PC-9 (cell line): ENCODE data around the gene CPLANE1. TPM values are rescaled to one million over a fixed set of nuclear protein-coding genes. Genes with fewer than 3 reads are reported as not detected.

Experiments
- BruUV-seq: library from RNA; stranded (reverse); fragments of 400-500 nt; replicated peaks from 2 replicates; lab custom pipeline; 2021; lab: Mats Ljungman, UMichigan
- CTCF ChIA-PET: fragments of 300-600 bp; sonication (Branson Sonifier 250); formaldehyde crosslinking; loops from one replicate; lab custom pipeline; 2022; ENCODE audit warnings: antibody characterized with exemption; lab: Charles Lee
- POLR2A ChIA-PET: fragments of 300-600 bp; sonication (Branson Sonifier 250); formaldehyde crosslinking; loops from one replicate; lab custom pipeline; 2022; ENCODE audit warnings: antibody characterized with exemption; ENCODE audit not compliant: unreplicated experiment; lab: Charles Lee
- DNase-seq, 2 experiments: peaks; one replicate each; pipeline versions ENCODE4 v3.0.0 to v3.0.0-alpha.2; 2015 to 2022; ENCODE audit warnings: mixed read lengths in 1 of 2
- H2AFZ ChIP-seq: fragments of 200-600 bp; sonication (generic); 2 replicates; pipeline ENCODE4 v1.8.1; 2017; ENCODE audit warnings: antibody characterized with exemption
- H3F3A ChIP-seq: fragments of 200-600 bp; sonication (generic); 2 replicates; pipeline ENCODE4 v1.8.1; 2017; ENCODE audit warnings: antibody characterized with exemption, mild to moderate bottlenecking, low read depth; ENCODE audit not compliant: insufficient read depth
- H3K27ac ChIP-seq: fragments of 200-600 bp; sonication (generic); 2 replicates; pipeline ENCODE4 v1.6.1; 2016; ENCODE audit warnings: mixed run types
- H3K27me3 ChIP-seq: fragments of 200-600 bp; sonication (generic); 2 replicates; pipeline ENCODE4 v1.6.1; 2016; ENCODE audit warnings: low read depth, mixed run types; ENCODE audit not compliant: insufficient read depth
- H3K36me3 ChIP-seq: fragments of 200-600 bp; sonication (generic); 2 replicates; pipeline ENCODE4 v1.6.1; 2016; ENCODE audit warnings: low read depth, mixed run types
- H3K4me1 ChIP-seq: fragments of 200-600 bp; sonication (generic); replicated peaks from 2 replicates; pipeline ENCODE4 v1.6.1; 2016; ENCODE audit warnings: mixed run types; ENCODE audit not compliant: insufficient read depth
- H3K4me2 ChIP-seq: fragments of 200-600 bp; sonication (generic); 2 replicates; pipeline ENCODE4 v1.6.1; 2017; ENCODE audit warnings: mixed run types
- H3K4me3 ChIP-seq: fragments of 200-600 bp; sonication (generic); 2 replicates; pipeline ENCODE4 v1.6.1; 2016; ENCODE audit warnings: mixed run types
- H3K79me2 ChIP-seq: fragments of 200-600 bp; sonication (generic); 2 replicates; pipeline ENCODE4 v1.6.1; 2017; ENCODE audit warnings: low read depth, mixed run types
- H3K9me2 ChIP-seq: fragments of 200-600 bp; sonication (generic); 2 replicates; pipeline ENCODE4 v1.8.1; 2017; ENCODE audit warnings: mild to moderate bottlenecking; ENCODE audit not compliant: insufficient read depth
- H3K9me3 ChIP-seq: fragments of 200-600 bp; sonication (generic); 2 replicates; pipeline ENCODE4 v1.8.1; 2016; ENCODE audit warnings: low read depth; ENCODE audit not compliant: insufficient read depth
- H4K20me1 ChIP-seq: fragments of 200-600 bp; sonication (generic); 2 replicates; pipeline ENCODE4 v1.8.1; 2017; ENCODE audit not compliant: insufficient read depth
- EZH2 ChIP-seq: fragments of 200-600 bp; sonication (generic); IDR thresholded peaks from 2 replicates; pipeline ENCODE4 v1.8.0; 2017; ENCODE audit warnings: antibody characterized with exemption, low read depth
- intact Hi-C: fragments of 100-400 bp; cut with micrococcal nuclease; formaldehyde crosslinking; loops from one replicate; pipeline ENCODE4 v1.10.0; 2022; ENCODE audit not compliant: unreplicated experiment
- total RNA-seq: library from RNA; stranded (reverse); gene quantifications from 2 replicates; pipeline ENCODE4 v1.2.3, GENCODE V29; 2021
- TF ChIP-seq, protein P1 (sequence below): fragments of 200-600 bp; sonication (generic); conservative IDR thresholded peaks from 2 replicates; pipeline ENCODE4 v1.6.1; 2017; ENCODE audit warnings: mixed run types, antibody characterized with exemption, mild to moderate bottlenecking, moderate library complexity

CPLANE1 gene
- total RNA-seq, 1 experiment from 2014 or later, result 45.5 TPM

DNA sequence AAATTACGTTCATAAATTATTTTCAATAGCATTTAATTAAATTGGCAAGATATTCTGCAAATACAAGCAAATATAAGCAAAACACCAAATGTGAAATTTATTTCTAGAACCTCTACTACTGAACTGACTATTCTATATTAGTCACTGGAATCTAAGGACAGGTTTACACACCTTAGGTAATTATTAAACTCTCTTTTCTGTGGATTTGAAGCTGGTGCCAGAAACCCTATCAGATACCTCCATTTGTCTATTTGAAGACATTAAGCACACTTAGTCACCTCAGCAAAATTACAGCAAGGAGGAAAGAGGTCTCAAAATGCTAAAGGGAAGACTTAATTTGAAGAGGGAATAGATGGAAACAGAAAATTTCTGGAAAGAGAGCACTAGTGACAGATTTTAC is 83.4 kb downstream of the CPLANE1 start:
- Histone ChIP-seq H3K27me3 (no peaks in the 10 kb centered on the region), H2AFZ (no peak overlapping the region), H3K36me3 (no peaks in the 10 kb centered on the region), H3F3A (no peaks in the 10 kb centered on the region), H3K9me2 (no peaks in the 10 kb centered on the region), H3K4me2 (no peak overlapping the region), H3K9me3 (no peaks in the 10 kb centered on the region), H4K20me1 (no peaks in the 10 kb centered on the region), H3K79me2 (no peaks in the 10 kb centered on the region), H3K4me1 (no peaks in the 10 kb centered on the region), H3K4me3 (no peak overlapping the region), H3K27ac (no peak overlapping the region)
- TF ChIP-seq, protein P1, sequence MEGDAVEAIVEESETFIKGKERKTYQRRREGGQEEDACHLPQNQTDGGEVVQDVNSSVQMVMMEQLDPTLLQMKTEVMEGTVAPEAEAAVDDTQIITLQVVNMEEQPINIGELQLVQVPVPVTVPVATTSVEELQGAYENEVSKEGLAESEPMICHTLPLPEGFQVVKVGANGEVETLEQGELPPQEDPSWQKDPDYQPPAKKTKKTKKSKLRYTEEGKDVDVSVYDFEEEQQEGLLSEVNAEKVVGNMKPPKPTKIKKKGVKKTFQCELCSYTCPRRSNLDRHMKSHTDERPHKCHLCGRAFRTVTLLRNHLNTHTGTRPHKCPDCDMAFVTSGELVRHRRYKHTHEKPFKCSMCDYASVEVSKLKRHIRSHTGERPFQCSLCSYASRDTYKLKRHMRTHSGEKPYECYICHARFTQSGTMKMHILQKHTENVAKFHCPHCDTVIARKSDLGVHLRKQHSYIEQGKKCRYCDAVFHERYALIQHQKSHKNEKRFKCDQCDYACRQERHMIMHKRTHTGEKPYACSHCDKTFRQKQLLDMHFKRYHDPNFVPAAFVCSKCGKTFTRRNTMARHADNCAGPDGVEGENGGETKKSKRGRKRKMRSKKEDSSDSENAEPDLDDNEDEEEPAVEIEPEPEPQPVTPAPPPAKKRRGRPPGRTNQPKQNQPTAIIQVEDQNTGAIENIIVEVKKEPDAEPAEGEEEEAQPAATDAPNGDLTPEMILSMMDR, result no peak
- TF ChIP-seq EZH2, result no peak
- no TSS peak for BruUV-seq
- ChIA-PET CTCF (no interaction called here), POLR2A (no interaction called here)
- intact Hi-C loops, result no loop called here
- no peak for DNase-seq

DNA sequence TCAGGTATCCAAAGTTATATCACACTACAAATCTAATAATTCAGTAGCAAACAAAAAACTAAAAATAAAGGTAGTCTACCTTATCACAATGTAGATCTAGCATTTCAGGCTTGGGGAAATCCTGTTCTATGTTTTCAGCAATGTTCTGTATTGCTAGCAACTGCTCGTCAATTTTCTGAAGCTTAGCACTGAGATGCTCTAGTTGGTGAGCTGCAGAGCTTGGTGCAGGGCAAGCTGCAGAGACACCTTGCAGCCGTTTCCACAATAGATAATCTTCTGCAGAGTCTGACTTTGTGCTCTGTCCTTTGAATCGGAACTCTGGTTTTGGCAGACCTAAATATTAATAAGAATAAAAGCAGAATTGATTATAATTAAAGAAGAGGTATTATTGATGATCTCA is 95.5 kb downstream of the CPLANE1 start:
- Histone ChIP-seq H3K4me2 (no peak overlapping the region), H3K27ac (no peak overlapping the region), H3K9me3 (no peaks in the 10 kb centered on the region), H3K4me3 (no peak overlapping the region), H3K79me2 (no peaks in the 10 kb centered on the region), H3K9me2 (no peaks in the 10 kb centered on the region), H3K36me3 (no peaks in the 10 kb centered on the region), H2AFZ (no peak overlapping the region), H3K4me1 (no peaks in the 10 kb centered on the region), H3K27me3 (no peaks in the 10 kb centered on the region), H4K20me1 (no peaks in the 10 kb centered on the region), H3F3A (no peaks in the 10 kb centered on the region)
- ChIA-PET POLR2A (interaction anchor here (0.6 kb wide), 1 partner anchor 1074 kb away, joined by 3 read pairs; no protein-coding TSS in a partner anchor), CTCF (no interaction called here)
- intact Hi-C loops, result no loop called here
- no peak for DNase-seq
- TF ChIP-seq EZH2, result no peak
- TF ChIP-seq, protein P1, result no peak
- no TSS peak for BruUV-seq

DNA sequence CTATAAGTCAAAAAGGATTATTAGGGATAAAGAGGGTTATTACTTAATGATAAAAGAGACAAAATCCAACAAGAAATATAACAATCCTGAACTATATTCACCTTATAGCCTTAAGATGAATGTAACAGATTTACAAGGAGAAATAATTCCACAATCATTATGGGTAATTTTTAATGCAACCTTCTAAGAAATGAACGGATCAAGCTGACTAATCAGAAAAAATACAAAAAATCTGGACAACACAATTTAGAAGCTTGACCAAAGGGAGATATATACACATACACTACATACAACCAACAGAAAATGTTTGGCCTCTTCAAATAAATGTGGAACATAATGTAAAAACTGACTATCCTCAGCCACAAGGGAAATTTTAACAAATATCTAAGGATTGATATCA is 102.3 kb downstream of the CPLANE1 start:
- Histone ChIP-seq H4K20me1 (no peaks in the 10 kb centered on the region), H3K4me3 (no peak overlapping the region), H3K36me3 (no peaks in the 10 kb centered on the region), H3K9me2 (no peaks in the 10 kb centered on the region), H3K79me2 (no peaks in the 10 kb centered on the region), H3F3A (no peaks in the 10 kb centered on the region), H3K27ac (no peak overlapping the region), H3K4me1 (no peaks in the 10 kb centered on the region), H2AFZ (no peak overlapping the region), H3K4me2 (no peak overlapping the region), H3K27me3 (no peaks in the 10 kb centered on the region), H3K9me3 (peaks cover 6% of the 10 kb centered on the region)
- BruUV-seq, result no TSS peak
- TF ChIP-seq, protein P1, result no peak
- no peak for DNase-seq
- intact Hi-C loops, result no loop called here
- CTCF ChIA-PET, result no interaction called here
- POLR2A ChIA-PET, result no interaction called here
